Measurements from ENCODE around the gene TBC1D14.
"Not testable (repeated sequence)": the region's sequence is repeated elsewhere in the genome, so short reads cannot be mapped to it uniquely, and the experiment has no call there.

Gene TBC1D14

GRCh38 chr4:6910960-6911874 lies 1.6 kb downstream of the TBC1D14 start:
- no peak for DNase-seq

GRCh38 chr4:6911917-6912316 lies 2.3 kb downstream of the TBC1D14 start:
- not testable (repeated sequence) for DNase-seq

GRCh38 chr4:6912441-6912840 lies 2.8 kb downstream of the TBC1D14 start:
- DNase-seq: no peak

- DNase-seq: no peak
Observed at GRCh38 chr4:6913350-6913905, 3.8 kb downstream of the TBC1D14 start.

- no peak for DNase-seq
Observed at GRCh38 chr4:6914448-6914847, 4.8 kb downstream of the TBC1D14 start.

- no peak for DNase-seq
Observed at GRCh38 chr4:6915041-6916005, 5.7 kb downstream of the TBC1D14 start.

GRCh38 chr4:6916069-6916586 lies 6.5 kb downstream of the TBC1D14 start:
- DNase-seq: no peak

GRCh38 chr4:6916587-6917460 lies 7.2 kb downstream of the TBC1D14 start:
- DNase-seq: no peak

GRCh38 chr4:6917461-6918271 lies 8.0 kb downstream of the TBC1D14 start:
- no peak for DNase-seq

GRCh38 chr4:6918338-6918737 lies 8.7 kb downstream of the TBC1D14 start:
- no peak for DNase-seq

GRCh38 chr4:6920171-6920570 lies 10.5 kb downstream of the TBC1D14 start:
- DNase-seq: no peak

- DNase-seq: no peak
Observed at GRCh38 chr4:6923507-6923906, 13.9 kb downstream of the TBC1D14 start.

GRCh38 chr4:6924361-6924779 lies 14.7 kb downstream of the TBC1D14 start:
- DNase-seq: no peak

GRCh38 chr4:6925357-6925836 lies 15.8 kb downstream of the TBC1D14 start:
- no peak for DNase-seq

- no peak for DNase-seq
Observed at GRCh38 chr4:6926081-6926480, 16.5 kb downstream of the TBC1D14 start.

- no peak for DNase-seq
Observed at GRCh38 chr4:6926681-6927478, 17.3 kb downstream of the TBC1D14 start.

GRCh38 chr4:6928081-6928480 lies 18.5 kb downstream of the TBC1D14 start:
- no peak for DNase-seq

- no peak for DNase-seq
Observed at GRCh38 chr4:6929339-6929811, 19.7 kb downstream of the TBC1D14 start.

GRCh38 chr4:6929812-6930464 lies 20.3 kb downstream of the TBC1D14 start:
- no peak for DNase-seq

All from NCI-H2171 (cell line).